ENCODE data around the gene GPR137. TPM values are rescaled to one million over a fixed set of nuclear protein-coding genes. Genes with fewer than 3 reads are reported as not detected.

The GPR137 gene
- total RNA-seq, 4 donors from 2014 or later, result 20.9 to 36.1 (median 25.4) TPM

DNA sequence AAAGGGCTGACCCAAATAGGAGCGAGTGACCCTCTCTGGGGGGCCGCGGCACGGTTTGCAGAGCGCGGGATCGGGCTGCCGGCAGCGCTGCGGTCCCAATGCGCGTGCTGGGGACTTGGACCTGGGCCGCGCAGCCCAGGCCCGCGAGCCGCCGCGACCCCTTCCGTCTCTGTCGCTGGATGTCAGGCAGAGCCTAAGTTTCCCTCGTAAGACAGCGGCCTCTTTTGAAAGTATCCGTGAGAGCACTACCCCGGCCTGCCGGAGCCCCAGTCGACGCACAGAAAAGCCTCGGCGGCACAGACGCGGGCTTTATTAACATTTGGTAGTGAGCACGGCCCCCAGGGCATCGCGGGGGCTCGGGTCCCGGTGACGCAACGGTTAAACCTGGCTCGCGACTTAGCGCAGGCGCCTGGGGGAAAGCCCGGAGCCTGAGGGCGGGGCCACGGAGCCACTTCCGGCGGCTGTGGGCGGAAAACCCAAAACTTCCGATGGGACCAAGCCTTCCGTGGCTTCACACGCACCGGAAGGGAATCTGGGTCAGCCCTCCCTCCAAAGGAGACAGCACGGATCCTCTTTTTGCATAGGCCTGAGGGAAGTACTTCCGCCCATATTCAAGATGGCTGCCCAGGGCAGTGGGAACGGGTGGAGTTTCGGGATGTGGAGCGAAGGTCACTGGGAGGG lies 16.0 kb upstream of the GPR137 start:
- no peaks in the 10 kb centered on the region for H3K27me3 ChIP-seq
- H3K27ac ChIP-seq (replicated peaks in 1 of 4), result peak overlapping the region; percentile 91 to 98 (median 96)
- intact Hi-C loops (cut with DNase I), result loop anchor here (5.0 kb wide), 1 partner anchor 33 kb away; the partner anchor contains the start of gene CATSPERZ
- H3K9me3 ChIP-seq, result no peaks in the 10 kb centered on the region
- H3K36me3 ChIP-seq, result peaks cover 1 to 29% (median 27%) of the 10 kb centered on the region in 4 donors
- peaks cover 34 to 37% (median 36%) of the 10 kb centered on the region in 4 donors for H3K4me1 ChIP-seq
- DNase-seq (ENCODE audit: extremely low spot score), result peak; percentile 99
- H3K4me3 ChIP-seq, result peak overlapping the region; percentile 70 to 81 (median 78)
- 2% methylated on average over 26 of the region's 58 CpGs for WGBS
- TF ChIP-seq EP300 (IDR thresholded peaks at IDR 0.05), result no peak
- peak in 1 of 3 experiments; percentile 35 for TF ChIP-seq CTCF (IDR thresholded peaks at IDR 0.05)
- peak; percentile 4 for TF ChIP-seq POLR2A (IDR thresholded peaks at IDR 0.05; ENCODE audit: low read depth)
- peak in 1 of 2 donors; percentile 96 for TF ChIP-seq POLR2AphosphoS5 (IDR thresholded peaks at IDR 0.05)

- H3K9me3 ChIP-seq, result no peaks in the 10 kb centered on the region
- H3K27ac ChIP-seq (replicated peaks in 1 of 4), result no peak overlapping the region
- WGBS, result 89% methylated on average over 13 of the region's 15 CpGs
- no peak for DNase-seq (ENCODE audit: extremely low spot score)
- peaks cover 4 to 46% (median 37%) of the 10 kb centered on the region in 4 donors for H3K36me3 ChIP-seq
- H3K4me1 ChIP-seq, result peaks cover 11 to 15% (median 13%) of the 10 kb centered on the region in 4 donors
- intact Hi-C loops (cut with DNase I), result no loop called here
- H3K4me3 ChIP-seq, result no peak overlapping the region
- H3K27me3 ChIP-seq, result no peaks in the 10 kb centered on the region
- no peak for TF ChIP-seq POLR2A (IDR thresholded peaks at IDR 0.05; ENCODE audit: low read depth)
- TF ChIP-seq POLR2AphosphoS5 (IDR thresholded peaks at IDR 0.05), result no peak
- TF ChIP-seq EP300 (IDR thresholded peaks at IDR 0.05), result no peak
- no peak for TF ChIP-seq CTCF (IDR thresholded peaks at IDR 0.05)
These were observed 10.4 kb upstream of the GPR137 start for GRCh38 chr11:64275031-64275800.

DNA sequence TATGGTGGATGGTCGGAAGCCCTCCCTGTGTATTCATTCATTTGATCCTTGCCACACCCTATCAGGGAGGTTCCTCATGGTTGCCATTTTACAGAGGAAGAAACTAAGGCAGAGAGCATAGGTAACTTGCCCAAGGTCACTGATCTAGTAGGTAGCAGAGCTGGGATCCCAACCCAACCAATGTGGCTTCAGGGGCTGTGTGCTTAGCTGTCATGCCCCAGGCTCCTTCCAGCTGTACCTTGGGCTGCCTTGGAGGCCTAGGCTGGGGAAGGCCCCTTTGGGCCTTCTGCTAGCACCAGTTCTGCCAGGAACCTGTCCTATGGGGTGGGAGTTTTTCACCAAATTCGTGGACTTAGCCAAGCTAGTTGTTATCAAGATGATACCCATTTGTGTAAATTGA lies 9.8 kb upstream of the GPR137 start:
- Histone ChIP-seq H3K9me3 (no peaks in the 10 kb centered on the region), H3K4me3 (no peak overlapping the region), H3K4me1 (peaks cover 11 to 15% (median 13%) of the 10 kb centered on the region in 4 donors), H3K27ac (replicated peaks in 1 of 4) (no peak overlapping the region), H3K36me3 (peaks cover 4 to 50% (median 39%) of the 10 kb centered on the region in 4 donors), H3K27me3 (no peaks in the 10 kb centered on the region)
- TF ChIP-seq POLR2AphosphoS5 (IDR thresholded peaks at IDR 0.05) (no peak), CTCF (IDR thresholded peaks at IDR 0.05) (no peak), POLR2A (IDR thresholded peaks at IDR 0.05; ENCODE audit: low read depth) (no peak), EP300 (IDR thresholded peaks at IDR 0.05) (no peak)
- DNase-seq (ENCODE audit: extremely low spot score), result no peak
- intact Hi-C loops (cut with DNase I), result no loop called here
- WGBS, result 80% methylated on average over 1 of the region's 2 CpGs

GRCh38 chr11:64276653-64277431 lies 8.8 kb upstream of the GPR137 start:
- Histone ChIP-seq H3K9me3 (no peaks in the 10 kb centered on the region), H3K27ac (replicated peaks in 1 of 4) (no peak overlapping the region)

More at GRCh38 chr11:64276653-64277431, 8.8 kb upstream of the GPR137 start:
- no peaks in the 10 kb centered on the region for H3K27me3 ChIP-seq
- no peak for TF ChIP-seq EP300 (IDR thresholded peaks at IDR 0.05)
- TF ChIP-seq POLR2A (IDR thresholded peaks at IDR 0.05; ENCODE audit: low read depth), result no peak
- TF ChIP-seq CTCF (IDR thresholded peaks at IDR 0.05), result no peak
- no peak for TF ChIP-seq POLR2AphosphoS5 (IDR thresholded peaks at IDR 0.05)
- H3K4me3 ChIP-seq, result no peak overlapping the region
- H3K4me1 ChIP-seq, result peaks cover 7 to 18% (median 14%) of the 10 kb centered on the region in 4 donors
- 81% methylated on average over 17 of the region's 17 CpGs for WGBS
- intact Hi-C loops (cut with DNase I), result no loop called here
- DNase-seq (ENCODE audit: extremely low spot score), result no peak
- peaks cover 4 to 60% (median 45%) of the 10 kb centered on the region in 4 donors for H3K36me3 ChIP-seq

All from esophagus muscularis mucosa (tissue), 4 donors.